Measurements from ENCODE around the gene TMEM131.

- TF ChIP-seq POLR2A (IDR thresholded peaks at IDR 0.05) (no peak), CTCF (IDR thresholded peaks at IDR 0.05) (no peak)
Observed at GRCh38 chr2:97998431-97999005, 2.8 kb upstream of the TMEM131 start.
